CD4-positive, alpha-beta T cell treated with Interleukin-21 for 1 hour (primary cell): ENCODE results near the gene ENDOV.

Experiments used
- DNase-seq: peaks from one replicate; pipeline ENCODE4 v3.0.0-alpha.2; 2020

ENDOV gene

GRCh38 chr17:80470603-80471002 is 55.6 kb downstream of the ENDOV start:
- no peak for DNase-seq

- DNase-seq = peak; percentile 46
These were observed 57.0 kb downstream of the ENDOV start for GRCh38 chr17:80471922-80472321.

DNA sequence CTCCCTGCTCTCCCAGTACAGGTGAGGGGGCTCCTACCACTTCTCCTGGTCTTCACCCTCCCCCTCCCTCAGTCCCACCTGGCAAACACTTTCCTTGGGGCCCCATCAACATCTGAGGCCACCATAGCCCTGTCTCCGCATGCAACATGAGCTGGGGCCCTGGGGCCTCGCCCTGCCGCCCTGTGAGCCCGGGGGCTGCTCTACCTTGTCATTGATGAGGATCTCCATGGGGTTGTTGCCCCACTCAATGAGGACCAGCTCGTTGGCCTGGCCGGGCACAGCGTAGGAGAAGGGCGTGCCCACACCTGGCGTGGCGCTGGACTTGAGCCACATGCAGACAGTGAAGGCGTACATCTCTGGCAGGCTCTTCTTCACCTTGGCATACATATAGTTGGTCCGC is 58.0 kb downstream of the ENDOV start:
- DNase-seq = no peak

DNA sequence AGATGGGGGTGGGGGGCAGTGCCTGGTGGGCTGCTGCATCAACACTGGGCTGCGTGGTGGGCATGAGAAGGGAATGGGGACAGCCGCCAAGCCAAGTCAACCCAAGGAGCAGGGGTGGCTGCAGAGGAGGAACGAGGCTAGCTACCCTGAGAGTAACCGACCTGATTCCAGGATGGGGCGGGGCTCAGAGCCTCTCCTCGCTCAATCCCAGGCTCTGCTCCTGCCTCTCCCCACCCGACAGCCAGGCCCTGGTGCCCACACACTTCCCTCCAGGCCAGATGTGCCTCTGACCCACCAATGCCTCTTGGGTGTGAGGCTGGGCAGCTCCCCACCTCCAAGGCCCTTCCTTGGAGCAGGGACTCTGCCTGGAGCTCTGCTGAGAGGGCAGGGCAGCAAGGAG is 58.7 kb downstream of the ENDOV start:
- no peak for DNase-seq

- peak; percentile 38 for DNase-seq
These were observed 59.4 kb downstream of the ENDOV start for GRCh38 chr17:80474231-80474960.

DNA sequence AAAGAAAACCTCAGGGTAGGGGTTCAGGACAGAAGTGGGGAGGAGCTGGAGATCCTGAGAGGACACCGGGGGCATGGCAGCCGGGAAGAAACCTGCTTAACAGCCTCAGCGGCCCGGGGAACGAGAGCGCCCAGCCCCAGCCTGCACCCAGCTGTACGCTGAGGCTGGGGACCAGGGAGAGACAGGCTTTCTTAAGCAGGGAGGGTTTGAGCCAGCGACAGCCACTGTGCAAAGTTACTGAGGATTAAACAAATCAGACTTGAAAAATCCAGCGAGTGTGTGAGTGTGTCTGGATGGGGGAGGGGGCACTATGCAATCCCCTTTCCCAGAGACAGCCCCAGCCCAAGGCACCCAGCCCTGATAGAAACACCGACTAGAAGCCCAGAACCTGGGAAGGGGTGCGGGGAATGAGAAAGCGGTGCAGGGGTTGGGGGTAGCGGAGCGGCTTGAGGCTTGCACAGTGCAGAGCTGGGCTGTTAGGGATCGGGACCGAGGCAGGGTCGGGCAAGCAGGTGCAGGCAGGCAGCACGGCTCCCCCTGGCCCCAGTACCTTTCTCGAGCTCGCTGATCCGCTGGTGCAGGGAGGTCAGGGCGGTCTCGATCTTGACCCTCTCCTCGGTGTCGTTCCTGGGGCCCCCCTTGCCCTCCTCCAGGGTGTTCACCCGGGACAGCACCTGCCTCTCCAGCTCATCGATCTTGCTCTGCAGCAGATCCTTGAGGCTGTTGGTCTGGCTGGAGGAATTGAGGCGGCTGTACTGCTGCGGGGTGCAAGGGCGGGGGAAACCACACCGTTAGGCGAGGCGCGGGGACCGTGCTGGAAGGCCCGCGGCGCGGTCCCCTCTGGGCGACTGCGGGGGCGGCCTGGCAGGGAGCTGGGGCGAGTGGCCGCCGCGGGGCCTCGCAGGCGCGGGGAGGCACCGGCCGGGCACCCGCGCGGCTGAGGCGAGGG is 60.3 kb downstream of the ENDOV start:
- no peak for DNase-seq

GRCh38 chr17:80475910-80476876 is 61.2 kb downstream of the ENDOV start, which contains the start of gene NPTX1:
Gene NPTX1 (minus strand): TSS chr17:80476607. CDS start chr17:80476446, 161 bp downstream.
- no peak for DNase-seq

DNA sequence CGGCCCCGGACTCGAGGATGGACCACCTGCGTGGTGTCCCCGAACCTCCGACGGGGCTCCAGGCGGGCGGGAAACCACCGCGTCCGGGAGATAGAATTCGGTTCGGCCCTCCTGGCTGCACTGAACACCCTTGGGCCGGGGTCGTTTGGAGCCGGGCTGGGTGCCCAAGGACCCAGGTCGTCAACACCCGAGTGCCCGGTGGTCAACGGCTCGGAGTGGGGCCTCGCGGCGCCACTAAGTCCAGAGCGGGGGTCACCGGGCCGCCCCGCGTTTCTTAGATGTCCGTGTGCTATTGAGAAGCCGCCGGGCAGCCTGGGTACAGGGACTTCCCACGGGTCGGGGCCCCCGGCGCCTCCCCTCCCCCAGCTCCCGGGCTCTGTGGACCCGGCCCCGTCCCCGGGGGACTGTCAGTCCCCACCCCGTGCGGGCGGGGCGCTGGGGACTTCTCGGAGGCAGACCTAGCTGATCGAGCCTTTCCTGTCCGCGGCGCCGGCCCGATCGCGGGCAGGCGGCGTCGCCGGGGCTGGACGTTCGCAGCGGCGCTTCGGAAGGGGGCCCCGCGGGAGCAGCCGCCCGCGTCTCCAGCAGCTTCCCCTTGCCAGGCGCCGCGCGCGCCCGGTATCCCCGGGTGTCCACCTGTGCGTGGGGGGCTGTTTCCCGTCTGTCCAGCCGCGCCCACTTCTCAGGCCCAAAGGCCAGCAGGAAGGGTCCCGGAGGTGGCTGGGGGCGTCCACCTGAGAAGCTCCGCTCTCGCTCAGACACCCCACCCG is 62.1 kb downstream of the ENDOV start:
- DNase-seq = no peak

DNA sequence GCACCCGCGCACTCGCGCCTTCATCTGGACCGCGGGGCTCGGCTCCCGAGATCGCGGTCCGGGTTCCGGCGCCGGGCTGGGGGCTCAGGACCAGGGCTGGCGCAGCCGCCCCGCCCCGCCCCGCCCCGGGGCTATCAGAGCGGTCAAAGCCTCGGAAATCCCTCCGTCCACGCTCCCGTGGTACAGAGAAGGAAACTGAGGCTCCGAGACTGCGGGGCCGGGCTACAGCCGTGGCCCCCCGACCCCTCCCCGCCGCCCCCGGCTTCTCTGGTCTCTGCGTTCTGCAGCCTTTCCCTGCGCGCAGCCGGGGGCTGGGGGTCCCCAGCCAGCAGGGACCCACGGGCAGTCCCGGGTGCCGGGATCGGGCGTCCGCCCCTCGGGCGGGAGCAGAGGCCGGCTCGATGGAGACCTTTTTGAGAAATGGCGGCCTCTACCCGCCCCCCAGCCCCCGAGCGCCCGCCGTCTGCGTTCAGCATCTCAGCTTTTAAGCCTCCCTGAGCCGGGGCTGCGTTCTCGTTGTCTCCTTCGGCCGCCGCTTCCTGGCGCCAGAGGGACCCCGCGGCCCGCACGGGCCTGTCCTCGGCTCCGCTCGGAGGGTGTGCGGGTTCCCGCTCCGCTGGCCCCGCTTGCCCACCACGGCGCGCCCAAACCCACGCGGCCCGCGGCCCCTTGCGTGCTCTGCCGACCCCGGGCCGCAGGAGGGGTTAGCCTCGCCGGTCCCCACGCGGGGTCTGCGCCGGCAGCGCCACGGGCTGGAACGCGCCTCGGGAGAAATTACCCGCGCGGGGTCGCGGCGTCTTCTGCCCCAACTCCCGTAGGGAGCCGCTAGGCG is 62.9 kb downstream of the ENDOV start:
- DNase-seq = no peak

DNA sequence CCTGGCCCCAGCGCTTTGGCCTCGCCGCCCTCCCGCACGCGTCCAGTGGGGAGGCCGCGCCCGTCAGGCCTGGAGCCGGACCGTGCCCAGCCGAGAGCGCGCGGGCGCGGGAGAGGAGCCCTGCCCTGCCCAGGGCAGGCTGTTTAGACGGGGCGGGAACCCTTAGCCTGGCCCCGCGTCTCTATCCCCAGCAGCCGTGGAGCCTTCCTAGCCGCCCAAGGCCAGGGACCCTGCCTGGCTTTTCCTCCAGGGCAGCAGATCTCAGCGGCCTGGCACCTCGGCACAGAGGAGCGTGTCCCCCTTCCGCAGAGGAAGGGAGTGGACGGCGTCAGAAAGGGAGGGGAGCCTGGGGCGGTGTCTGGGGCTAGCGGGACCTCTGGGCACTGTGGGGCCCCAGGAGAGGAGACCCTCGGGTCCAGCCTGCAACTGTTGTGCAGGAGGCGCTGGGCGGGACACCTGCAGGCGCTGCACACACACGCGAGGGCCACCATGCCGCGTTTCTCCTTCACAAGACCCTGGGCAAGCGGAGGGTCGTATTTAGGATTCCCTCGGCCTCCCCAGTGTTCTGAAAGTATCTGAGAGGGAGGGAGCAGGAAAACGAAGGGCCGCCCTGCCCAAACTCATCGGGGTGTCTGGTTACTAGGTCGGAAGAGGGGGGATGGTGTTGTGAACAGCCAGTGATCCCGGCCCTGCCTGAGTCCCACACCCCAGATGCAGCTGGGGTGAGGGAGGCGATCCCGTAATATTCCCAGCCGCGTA is 63.7 kb downstream of the ENDOV start:
- no peak for DNase-seq

- no peak for DNase-seq
These were observed 64.2 kb downstream of the ENDOV start for GRCh38 chr17:80479246-80479566.

DNA sequence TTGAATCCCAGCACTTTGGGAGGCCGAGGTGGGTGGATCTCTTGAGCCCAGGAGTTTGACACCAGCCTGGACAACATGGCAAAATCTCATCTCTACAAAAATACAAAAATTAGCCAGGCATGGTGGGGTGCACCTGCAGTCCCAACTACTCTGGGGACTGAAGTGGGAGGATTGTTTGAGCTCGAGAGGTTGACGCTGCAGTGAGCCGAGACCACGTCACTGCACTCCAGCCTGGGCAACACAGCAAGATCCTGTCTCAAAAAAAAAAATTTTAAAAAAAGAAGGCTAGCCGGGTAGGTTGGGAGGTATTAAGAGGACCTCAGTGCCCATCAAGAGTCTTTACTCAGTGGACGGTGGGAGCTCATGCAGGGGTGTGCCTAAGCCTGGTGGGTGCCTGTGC is 65.3 kb downstream of the ENDOV start:
- DNase-seq = no peak

- no peak for DNase-seq
These were observed 66.5 kb downstream of the ENDOV start for GRCh38 chr17:80481284-80482057.

GRCh38 chr17:80482058-80482318 is 67.0 kb downstream of the ENDOV start:
- no peak for DNase-seq

GRCh38 chr17:80482555-80483308 is 67.8 kb downstream of the ENDOV start:
- DNase-seq = no peak

GRCh38 chr17:80485846-80486245 is 70.9 kb downstream of the ENDOV start:
- DNase-seq = no peak

GRCh38 chr17:80486692-80487091 is 71.7 kb downstream of the ENDOV start:
- DNase-seq = no peak

- DNase-seq = no peak
These were observed 72.5 kb downstream of the ENDOV start for GRCh38 chr17:80487511-80487910.
